Stimulated activated CD8-positive, alpha-beta memory T cell treated with anti-CD3 and anti-CD28 coated beads, Interleukin-12 subunit alpha, Interleukin-12 subunit beta, amount 100 ng/mL, for 4 hours (primary cell): ENCODE data around the gene STK16.
A peak's percentile ranks its signal among the peaks of the same experiment; 100 is the strongest.

Experiments
- DNase-seq: peaks from one replicate; pipeline ENCODE4 v3.0.0-alpha.2; 2020; ENCODE audit warnings: low read depth

STK16 gene

GRCh38 chr2:219213486-219214071 is 31.7 kb upstream of the STK16 start:
- no peak for DNase-seq

- DNase-seq = no peak
Observed at GRCh38 chr2:219214141-219214540, 31.1 kb upstream of the STK16 start.

GRCh38 chr2:219214786-219215185 is 30.5 kb upstream of the STK16 start:
- DNase-seq = no peak

DNA sequence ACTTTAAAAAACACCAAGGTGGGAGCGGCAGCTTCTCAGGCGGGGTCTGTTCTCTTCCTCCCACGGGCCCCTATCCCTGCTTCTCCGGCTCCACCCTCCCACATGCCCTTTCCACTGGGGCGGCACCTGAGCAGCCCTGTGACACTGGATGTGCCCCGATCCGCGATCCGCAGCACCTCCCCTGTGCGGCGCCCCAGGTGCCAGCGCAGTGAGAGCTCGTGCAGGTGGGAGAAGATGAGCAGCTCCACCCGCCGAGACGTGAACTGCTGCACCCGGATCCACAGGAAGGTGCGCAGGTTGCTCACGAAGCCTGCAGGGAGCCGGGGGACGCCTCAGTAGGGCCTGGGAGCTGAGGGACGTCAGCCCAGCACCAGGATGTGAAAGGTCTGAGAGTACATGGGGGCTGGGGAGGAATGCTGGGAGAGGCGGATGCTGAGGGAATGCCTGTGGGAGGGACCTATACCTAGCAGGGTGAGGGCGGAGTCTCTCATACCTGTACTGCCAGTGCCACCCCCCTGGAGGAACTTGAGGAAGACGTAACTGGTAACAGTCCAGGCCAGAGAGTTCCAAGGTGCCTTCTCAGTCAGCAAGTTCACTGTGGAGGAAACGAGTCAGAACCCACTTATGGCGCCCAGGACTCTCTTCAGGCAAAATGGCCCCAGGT is 29.3 kb upstream of the STK16 start:
- no peak for DNase-seq

- DNase-seq = no peak
Observed at GRCh38 chr2:219216535-219216915, 28.8 kb upstream of the STK16 start.

GRCh38 chr2:219218217-219218731 is 27.0 kb upstream of the STK16 start:
- DNase-seq = no peak

DNA sequence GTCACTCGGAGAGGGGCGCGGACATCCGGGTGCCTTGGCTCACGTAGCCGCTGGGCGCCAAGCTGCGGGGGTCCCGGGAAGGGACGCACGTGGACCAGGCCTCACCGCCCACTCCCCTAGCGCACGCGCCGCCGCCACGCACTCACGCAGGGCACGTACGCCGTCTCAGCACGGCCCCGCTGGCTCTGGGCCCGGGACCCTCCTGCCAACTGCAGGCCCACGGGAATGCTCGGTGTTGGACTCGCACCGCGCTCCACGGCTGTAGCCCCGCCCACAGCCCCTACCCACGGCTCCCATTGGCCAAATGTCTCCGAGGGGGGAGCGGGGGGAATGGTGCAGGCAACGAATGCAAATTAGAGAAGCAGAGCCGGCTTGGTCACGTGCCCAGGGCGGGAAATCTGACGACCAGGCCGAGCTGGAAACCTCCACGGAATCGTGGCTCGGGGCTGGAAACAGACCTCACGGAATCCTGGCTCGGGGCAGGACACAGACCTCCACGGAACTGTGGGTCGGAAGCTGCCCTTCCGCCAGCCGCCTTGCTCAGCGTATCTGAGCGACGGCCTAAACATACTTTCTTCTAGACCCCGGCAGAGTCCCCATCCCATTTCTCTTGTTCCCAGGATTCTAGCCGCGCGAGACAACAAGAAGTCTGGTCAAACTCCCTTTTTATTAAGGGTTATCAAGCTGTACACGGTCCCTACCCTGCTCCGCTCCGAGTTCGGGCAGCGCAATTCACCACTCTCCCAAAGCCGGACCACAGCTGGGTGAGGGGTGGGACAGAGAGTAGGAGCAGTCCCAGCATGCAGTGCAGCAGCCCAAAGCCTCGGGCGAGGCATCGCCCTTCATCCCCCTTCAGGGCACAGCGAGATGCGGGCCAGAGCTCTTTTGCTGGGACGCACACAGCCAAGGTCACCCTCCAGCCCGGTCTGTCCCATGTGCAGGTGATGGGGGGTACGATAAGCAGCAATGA is 26.3 kb upstream of the STK16 start, which contains the start of gene ABCB6:
Gene ABCB6, minus strand, starts transcription at position 227 of the 970 bp plus-strand sequence. CDS start 285 bp downstream, outside the sequence.
- peak; percentile 73 for DNase-seq

GRCh38 chr2:219219784-219220532 is 25.3 kb upstream of the STK16 start:
- no peak for DNase-seq

GRCh38 chr2:219220652-219221402 is 24.5 kb upstream of the STK16 start:
- no peak for DNase-seq

- DNase-seq = no peak
Observed at GRCh38 chr2:219221957-219222518, 23.2 kb upstream of the STK16 start.

DNA sequence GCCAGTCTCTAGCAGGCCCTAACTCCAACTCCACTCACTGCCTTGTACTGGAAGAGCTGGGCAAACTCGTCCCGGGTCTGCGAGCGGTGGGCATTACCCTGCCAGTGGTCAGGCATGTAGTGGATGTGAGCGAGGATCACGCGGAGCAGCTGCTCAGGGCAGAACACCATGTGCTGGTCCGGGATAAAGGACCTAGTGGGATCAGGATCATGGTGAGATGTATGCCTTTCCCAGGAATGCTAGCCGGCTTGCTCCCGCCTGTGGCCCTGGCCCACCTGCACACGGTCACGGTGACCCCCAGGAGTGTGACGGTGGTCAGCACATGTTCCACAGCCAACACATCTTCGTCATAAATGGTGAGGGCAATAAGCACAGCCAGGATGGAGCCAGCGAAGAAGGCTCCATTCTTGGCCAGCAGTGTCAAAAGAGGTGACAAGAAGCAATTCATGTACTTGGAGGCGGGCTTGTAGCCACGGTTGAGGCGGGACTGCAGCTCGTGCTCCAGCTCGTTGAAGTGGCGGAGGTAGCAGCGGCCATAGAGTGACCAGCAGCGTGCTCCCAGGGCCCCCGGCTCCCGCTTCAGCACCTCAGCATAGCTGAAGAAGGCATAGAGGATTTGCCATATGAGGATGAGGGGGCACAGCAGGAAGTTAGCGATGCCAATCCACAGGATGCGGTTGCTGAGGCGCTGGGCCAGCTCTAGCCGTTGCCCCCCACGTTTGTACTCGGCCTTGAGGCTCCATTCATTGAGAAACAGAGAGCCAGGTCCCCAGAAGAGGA is 21.3 kb upstream of the STK16 start:
- DNase-seq = no peak

- no peak for DNase-seq
Observed at GRCh38 chr2:219225350-219225749, 19.9 kb upstream of the STK16 start.

DNA sequence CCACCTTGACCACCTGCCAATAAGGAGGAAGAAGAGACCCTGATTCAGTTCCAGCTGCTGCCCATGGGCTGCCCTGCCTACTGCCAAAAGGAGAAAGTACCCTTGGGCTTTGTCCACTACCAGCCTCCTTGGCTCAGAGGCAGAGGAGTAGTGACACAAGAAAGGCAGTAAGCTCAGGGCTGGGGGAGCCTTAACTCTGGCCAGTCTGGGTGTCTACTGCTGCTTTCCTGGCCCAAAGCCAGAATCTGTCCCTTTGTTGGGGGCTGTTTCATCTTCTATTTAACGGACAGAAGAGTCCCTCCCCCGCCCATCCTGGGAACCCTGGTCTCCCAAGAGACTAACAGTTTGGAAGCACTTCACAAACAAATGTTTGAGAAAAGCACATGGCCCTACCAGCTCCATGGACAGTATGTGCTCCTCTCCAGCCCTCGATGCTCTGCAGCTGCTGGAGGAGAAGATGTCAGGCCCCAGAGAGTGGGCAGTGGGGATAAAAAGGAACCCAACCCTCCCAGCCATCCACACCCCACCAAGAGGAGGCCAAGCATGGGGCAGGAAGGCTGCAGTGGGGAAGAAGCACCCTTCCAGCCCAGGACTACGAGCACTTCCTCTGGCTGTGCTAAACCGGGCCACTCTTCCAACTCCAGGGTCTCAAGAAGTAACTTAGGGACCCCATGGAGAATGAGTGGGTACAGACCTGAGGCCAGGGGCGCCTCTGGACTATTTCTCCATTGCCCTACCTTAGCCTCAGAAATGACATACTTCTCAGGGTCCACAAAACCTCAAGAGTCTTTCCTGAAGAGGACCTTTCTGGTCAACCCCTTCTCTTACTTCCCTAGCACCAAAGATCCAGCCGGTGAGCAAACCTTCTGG is 17.0 kb upstream of the STK16 start:
- DNase-seq = no peak

- no peak for DNase-seq
Observed at GRCh38 chr2:219228911-219229304, 16.4 kb upstream of the STK16 start.

DNA sequence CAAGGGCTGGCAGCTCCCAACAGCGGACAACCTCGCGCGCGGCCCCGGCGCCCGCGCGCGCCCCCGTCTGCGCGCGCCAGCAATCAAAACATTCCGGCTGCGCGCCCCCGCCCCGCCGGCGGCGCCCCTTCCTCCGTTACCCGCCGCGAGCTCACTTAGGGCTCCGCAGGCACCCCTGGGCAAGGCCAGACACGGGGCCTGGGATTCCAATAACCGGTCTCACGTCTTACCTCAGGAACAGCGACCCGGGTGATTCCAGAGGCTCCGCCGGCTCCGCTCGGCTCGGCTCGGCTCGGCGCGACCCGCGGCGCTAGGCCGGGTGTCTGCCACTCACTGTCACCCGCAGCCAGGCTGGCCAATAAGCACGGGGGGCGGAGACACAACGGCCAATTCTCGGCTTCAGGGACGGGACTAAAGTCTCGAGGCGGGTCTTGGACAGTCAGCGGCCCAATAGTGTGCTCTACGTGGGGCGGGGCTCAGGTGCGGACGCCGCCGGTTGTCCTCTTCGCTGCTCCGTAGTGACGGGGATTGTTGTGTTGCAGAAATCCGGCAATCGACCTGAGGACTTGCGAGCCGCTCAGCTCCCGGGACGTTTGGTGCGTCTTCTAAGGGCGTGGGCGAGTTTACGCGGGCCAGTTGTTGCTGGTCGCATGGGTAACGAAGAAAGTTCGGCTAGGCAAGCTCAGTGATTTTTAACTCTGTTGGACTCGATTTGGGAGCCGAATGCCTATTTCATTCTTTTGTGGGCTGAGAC is 15.8 kb upstream of the STK16 start, which contains the start of the genes ANKZF1 and ATG9A:
Gene ANKZF1, plus strand, starts transcription at position 502 of the 754 bp plus-strand sequence. CDS start 452 bp downstream, outside the sequence.
Gene ATG9A, minus strand, starts transcription at position 332 of the 754 bp plus-strand sequence. CDS start 1,612 bp downstream, outside the sequence.
- peak; percentile 96 for DNase-seq

DNA sequence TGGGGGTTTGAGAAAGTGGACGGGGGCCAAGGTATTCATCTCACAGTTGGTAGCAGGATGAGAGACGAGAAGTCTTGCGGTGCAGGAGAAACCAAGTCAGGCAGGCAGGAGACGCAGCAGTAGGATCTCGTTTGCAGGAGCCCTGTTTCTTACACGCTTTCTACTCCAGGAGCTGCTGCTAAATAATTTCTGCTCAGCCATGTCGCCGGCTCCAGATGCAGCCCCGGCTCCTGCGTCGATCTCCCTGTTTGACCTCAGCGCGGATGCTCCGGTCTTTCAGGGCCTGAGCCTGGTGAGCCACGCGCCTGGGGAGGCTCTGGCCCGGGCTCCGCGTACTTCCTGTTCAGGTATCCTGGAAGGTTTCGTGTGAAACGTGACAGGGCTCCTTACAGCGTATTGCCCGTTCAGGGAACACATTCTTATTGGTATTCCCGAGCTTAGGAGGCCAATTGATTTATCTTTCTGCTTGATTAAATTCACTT is 15.2 kb upstream of the STK16 start:
- DNase-seq = no peak

GRCh38 chr2:219234331-219234730 is 10.9 kb upstream of the STK16 start:
- no peak for DNase-seq

DNA sequence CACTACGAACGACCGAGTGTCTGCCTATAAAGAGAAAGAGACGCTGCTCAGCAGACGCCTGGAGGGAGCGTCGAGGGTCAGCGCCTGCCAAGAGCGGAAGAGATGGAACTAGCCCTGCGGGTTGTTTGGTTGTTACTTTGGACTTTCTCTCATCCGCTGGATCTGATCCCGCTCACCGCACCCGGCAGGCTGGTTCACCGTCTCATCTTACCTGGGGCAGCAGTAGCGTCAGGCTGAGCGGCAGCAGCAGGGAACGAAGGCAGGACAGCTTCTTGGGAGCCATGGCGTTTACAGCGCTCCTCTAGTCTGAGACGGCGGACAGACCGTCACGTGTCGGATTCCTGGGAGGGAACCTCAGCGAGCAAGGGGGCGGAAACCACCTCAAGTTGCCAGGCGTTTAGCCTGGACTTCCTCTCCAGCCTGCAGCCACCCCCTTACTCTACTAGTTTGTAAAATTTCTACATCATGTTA is 2.0 kb upstream of the STK16 start:
- no peak for DNase-seq
